GM04503 (cell line): ENCODE results near the gene NTM.

Experiments used
- DNase-seq: peaks from one replicate; pipeline ENCODE4 v3.0.0-alpha.2; 2012; ENCODE audit warnings: low read depth

NTM gene

GRCh38 chr11:131776211-131776610, 405.8 kb downstream of the NTM start:
- DNase-seq: no peak

DNA sequence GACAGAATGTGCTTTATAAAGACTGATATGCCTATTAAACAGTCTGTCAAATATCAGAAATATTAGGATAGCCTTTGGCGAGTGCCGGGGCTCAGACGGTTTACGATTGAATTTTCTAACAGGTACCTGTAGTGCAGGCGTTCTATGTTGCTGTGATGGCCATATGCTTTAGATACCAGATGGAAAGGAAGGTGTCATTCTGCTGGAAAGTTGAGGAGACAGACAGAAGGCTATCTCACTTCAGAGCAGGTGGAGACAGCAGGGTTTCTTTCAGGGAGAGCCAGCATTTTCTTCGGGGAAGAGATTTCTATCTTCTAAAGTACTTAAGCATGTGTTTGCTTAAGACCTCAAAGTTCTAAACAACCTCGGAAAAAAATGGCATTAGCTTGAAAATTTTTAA, 415.4 kb downstream of the NTM start:
- no peak for DNase-seq

GRCh38 chr11:131787119-131787518, 416.7 kb downstream of the NTM start:
- DNase-seq: no peak

- DNase-seq: no peak
Observed at GRCh38 chr11:131790586-131790985, 420.2 kb downstream of the NTM start.

- no peak for DNase-seq
Observed at GRCh38 chr11:131792243-131792642, 421.8 kb downstream of the NTM start.

DNA sequence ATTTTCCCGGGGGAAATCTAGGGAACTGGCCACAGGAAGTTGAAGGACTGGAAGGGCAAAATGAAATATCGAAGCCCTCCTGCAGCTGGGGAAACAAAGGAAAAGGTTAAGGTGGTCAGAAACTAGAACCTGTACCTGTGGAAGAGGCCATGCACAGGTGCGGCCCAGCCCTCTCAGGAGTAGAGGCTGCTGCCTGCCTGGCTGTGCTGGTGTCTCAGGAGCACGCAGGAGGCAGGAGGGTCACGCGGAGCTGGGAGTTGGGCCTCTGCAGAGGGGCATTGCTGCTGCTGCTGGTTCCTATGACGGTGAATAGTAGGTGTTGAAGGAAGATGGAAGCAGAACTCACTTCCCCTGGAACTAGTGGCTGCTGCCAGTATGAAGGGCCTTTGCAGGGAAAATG, 425.7 kb downstream of the NTM start:
- DNase-seq: no peak

DNA sequence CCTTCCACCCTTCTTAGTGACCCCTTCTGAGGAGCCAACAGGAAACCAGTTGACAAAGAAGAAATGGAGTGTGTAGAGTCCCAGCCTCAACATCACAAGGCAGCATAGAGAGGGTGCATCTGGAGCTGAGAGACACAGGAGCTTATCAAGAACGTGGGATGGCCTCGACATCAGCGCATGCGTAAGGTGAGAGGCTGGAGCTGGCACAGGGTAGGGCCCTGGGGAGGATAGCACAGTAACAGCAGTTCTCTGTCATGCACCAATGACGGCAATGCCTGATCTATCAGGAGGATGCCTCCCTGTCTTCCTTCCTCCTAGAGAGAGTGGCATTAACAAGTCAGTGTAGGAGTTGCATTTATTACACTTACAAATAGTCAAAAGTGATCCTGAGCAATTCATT, 426.1 kb downstream of the NTM start:
- DNase-seq: no peak

DNA sequence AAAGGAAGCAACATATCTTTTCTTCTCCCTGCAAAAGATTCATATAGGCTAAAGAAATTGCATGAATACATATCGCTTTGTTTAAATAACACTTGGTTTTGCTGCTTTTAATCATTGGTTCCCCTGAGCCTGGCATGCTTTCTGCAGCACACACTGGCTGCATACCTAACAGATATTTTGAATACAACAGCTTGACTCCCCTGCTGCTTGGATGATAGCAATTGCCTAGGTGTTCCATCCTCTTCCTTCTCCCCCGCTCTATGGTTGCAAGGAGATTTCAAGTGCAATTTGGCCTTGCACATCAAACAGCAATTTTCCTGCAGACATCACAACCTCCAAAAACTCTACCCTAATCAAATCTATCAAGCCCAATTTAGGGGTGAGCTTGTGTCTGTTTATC, 430.0 kb downstream of the NTM start:
- DNase-seq: no peak

GRCh38 chr11:131802440-131803115, 432.2 kb downstream of the NTM start:
- no peak for DNase-seq

DNA sequence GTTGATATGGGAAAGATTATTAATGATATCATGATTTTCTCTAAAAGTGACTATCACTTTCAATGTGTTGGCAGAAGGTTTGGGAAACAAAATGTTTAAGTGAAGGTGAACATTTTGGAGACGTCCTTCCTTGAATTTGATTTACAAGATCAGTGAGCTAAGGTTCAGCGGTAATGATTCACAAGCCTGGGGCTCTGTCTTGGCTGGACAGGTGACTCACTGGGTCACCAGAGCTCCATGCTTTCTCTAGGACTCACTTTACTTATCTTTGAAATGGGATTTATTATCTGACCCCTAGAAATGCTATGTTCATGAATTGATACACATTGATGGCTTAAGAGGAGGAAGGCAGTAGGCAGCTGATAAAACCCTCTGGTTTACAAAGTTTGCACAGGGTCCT, 437.5 kb downstream of the NTM start:
- DNase-seq: no peak

- no peak for DNase-seq
Observed at GRCh38 chr11:131808470-131808869, 438.1 kb downstream of the NTM start.

DNA sequence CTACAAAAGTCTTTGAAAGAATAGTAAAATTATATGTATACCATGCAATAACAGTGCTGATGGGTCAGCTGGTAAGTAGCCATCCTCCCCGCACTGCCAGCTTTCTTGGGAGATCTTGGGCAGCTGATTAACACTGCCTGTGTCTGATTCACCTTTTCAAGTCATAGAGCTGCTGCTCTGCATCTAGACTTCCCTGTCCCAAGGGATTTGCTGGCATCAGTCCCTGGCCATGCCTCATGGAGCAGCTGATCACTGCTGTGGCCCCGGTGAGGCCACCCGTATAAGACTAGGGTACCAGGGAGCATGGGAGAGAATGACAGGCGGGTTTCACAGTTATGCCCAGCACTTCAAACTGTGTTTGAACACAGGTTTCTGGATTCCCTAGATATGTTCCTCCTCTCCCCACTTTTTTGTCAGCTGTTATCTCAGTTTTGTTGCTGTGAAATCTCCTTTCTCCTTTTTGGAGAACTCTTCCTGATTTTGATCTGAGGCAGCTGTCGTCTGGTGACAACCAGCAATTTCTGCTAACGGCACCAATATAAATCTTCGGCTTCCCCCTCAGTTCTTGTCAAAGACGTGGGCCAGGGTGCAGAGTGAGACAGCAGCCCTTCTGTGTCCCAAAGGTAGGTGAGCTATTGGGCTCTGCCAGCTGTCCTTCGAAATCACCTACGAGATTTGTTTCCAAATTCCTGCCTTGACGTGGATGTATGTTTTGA, 438.9 kb downstream of the NTM start:
- DNase-seq: no peak

DNA sequence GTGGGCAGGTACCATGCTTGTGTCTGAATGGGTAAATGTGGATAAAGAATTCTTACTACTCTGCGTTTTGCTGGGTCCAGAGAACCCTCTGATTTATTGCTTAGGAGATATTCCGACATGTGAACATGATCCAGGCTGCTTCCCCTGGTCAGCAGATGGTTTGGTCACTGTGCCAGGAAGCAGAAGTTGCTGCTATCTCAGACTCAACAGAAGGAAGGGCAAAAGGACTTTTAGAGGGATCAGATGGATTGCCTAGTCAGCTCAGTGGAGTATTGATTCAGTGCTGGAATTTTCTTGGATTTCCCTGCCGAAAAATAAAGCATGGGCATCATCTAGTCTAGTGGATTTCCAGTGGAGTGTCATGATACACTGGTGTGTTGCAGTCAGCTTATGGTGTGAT, 440.1 kb downstream of the NTM start:
- no peak for DNase-seq

DNA sequence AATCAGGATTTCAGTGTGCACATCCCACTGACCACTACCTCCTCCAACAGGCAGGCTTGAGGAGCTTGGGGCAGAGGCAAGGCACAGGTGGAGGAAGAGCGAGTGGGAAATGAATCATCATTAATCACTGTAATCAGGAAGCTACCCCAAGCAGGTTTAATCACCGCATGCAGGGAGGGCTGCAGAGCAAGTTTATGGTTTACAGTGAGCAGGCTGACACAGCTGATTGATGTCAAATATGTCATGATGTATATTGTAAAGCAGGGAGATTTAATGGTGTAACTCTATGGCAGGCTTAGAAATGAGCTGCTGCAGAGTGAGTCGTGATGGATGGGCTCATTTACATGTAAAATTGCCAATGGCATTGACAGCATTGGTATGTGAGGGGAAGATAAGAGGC, 441.0 kb downstream of the NTM start:
- no peak for DNase-seq

DNA sequence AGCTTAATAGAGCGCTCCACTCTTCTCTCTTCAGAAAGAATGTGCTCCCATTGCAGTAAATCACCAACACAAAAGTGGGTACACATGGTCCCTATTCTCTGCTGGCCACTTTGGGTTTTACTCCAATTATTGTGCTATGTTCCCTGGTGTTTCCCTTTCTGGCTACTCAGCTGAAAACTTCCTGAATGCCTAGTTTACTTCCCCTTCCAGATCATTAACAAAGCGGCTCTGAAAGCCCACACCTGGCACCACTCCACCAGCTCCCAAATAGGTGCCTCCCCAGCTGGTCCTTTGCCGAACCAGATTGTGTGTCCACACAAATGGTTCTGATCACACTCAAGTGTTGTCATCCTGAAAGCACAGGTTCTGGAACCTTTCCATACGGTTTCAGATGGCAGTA, 443.7 kb downstream of the NTM start:
- no peak for DNase-seq

DNA sequence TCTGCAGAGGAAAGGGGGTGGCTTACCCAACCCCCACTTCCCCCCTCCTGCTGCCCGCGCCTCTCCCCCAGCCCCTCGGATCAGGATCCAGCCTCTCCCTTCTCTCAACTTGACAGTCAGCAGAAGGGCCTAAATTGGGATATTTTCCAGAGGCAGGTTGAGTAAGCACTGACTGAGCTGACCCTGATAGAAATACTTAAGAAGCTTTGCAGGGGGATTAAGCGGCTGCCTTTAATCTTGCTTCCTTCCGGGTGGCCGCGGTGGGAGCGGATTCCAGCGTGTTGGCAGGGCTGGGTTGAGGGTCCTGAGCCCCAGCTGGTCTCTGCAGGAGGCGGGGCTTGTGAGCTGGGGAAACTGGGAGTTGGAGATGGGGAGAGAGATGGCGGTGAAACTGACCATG, 445.2 kb downstream of the NTM start:
- DNase-seq: no peak

DNA sequence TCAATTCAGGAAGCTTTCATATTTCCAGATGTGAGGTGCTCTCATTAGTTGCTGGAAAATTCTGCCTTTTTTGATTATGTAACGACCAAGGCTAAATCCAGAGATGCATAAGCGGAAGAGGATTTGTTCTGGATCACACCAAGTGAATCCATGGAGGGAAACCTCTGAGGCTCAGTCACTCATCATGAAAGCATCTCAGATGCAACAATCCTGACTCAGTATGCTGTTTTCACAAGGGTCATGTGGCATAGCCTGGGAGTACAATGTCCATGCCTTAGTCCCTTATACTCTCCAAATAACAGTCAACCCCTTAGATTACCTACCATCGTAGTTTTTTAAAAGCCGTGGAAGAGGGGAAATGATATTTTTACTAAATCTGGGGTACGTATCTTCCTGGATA, 445.6 kb downstream of the NTM start:
- DNase-seq: no peak

- DNase-seq: no peak
Observed at GRCh38 chr11:131817687-131818188, 447.3 kb downstream of the NTM start.

- no peak for DNase-seq
Observed at GRCh38 chr11:131819865-131820264, 449.4 kb downstream of the NTM start.

- DNase-seq: no peak
Observed at GRCh38 chr11:131822506-131822905, 452.1 kb downstream of the NTM start.

- no peak for DNase-seq
Observed at GRCh38 chr11:131823772-131824171, 453.4 kb downstream of the NTM start.

GRCh38 chr11:131824771-131825170, 454.4 kb downstream of the NTM start:
- DNase-seq: no peak

- DNase-seq: no peak
Observed at GRCh38 chr11:131827430-131827829, 457.0 kb downstream of the NTM start.

- no peak for DNase-seq
Observed at GRCh38 chr11:131829725-131830124, 459.3 kb downstream of the NTM start.
